ENCODE measurements around the gene CHD3. TPM values are rescaled to one million over a fixed set of nuclear protein-coding genes. Genes with fewer than 3 reads are reported as not detected.
A peak's percentile ranks its signal among the peaks of the same experiment; 100 is the strongest.

Gene CHD3
- total and polyA plus RNA-seq, 2 of the 13 experiments (the other 11 are each of a cell fraction or from before 2014, with no cell fraction given), result 2.7 to 3.7 TPM

DNA sequence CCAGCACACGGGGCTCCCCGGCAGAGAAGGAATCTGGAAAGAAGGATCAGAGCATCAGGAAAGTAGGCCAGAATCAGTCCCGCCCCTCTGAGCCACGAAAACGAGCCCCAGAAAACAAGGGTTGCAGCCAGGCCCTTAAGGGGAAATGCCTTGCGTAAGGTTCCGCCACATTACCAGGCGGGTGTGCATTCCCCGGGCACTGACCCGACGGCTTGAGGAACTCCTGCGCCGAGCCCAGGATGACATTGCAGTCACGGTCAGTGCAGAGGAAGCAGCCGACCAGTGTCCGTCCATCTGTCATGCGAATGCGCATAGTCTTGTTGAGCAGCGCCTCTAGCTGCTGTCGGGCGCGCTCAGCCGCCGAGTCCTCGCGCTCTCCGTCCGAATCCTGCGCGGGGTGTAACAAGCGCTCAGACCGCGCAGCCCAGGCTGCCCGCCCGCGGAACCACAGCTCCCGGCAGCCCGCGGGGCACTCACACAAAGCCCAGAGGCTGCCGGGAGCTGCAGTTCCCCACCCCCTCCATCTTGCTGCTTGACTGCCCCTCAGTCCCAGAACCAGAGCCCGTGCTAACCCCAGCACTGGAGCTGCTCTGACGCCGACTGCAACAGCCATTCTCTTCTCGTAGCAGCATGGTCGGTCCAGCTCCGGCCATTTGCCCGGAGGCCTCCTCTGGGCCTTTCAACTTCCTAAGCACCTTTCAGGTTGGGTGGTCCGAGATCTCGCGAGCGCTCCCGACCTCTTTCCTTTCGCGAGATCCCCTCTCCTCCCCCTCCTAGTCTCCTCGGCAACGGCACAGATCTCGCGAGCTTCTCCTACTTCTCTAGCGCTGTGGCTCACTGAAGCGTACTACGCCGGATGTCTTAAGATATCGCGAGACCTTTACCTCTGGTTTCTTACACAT lies 31.5 kb upstream of the CHD3 start, which contains the start of gene NAA38 (continued):
- TF ChIP-seq, protein P1, sequence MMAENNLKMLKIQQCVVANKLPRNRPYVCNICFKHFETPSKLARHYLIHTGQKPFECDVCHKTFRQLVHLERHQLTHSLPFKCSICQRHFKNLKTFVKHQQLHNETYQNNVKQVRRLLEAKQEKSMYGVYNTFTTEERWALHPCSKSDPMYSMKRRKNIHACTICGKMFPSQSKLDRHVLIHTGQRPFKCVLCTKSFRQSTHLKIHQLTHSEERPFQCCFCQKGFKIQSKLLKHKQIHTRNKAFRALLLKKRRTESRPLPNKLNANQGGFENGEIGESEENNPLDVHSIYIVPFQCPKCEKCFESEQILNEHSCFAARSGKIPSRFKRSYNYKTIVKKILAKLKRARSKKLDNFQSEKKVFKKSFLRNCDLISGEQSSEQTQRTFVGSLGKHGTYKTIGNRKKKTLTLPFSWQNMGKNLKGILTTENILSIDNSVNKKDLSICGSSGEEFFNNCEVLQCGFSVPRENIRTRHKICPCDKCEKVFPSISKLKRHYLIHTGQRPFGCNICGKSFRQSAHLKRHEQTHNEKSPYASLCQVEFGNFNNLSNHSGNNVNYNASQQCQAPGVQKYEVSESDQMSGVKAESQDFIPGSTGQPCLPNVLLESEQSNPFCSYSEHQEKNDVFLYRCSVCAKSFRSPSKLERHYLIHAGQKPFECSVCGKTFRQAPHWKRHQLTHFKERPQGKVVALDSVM (CRISPR knock-in tag; IDR thresholded peaks at IDR 0.05), result no peak
- TF ChIP-seq, protein P2, sequence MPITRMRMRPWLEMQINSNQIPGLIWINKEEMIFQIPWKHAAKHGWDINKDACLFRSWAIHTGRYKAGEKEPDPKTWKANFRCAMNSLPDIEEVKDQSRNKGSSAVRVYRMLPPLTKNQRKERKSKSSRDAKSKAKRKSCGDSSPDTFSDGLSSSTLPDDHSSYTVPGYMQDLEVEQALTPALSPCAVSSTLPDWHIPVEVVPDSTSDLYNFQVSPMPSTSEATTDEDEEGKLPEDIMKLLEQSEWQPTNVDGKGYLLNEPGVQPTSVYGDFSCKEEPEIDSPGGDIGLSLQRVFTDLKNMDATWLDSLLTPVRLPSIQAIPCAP (CRISPR knock-in tag; IDR thresholded peaks at IDR 0.05; ENCODE audit: low read depth), result no peak
- TF ChIP-seq FOXK1 (CRISPR knock-in tag; IDR thresholded peaks at IDR 0.05; ENCODE audit: borderline replicate concordance, low read depth), result peak; percentile 39
- TF ChIP-seq GATA4 (IDR thresholded peaks at IDR 0.05; ENCODE audit: borderline replicate concordance, low read depth), result no peak
- no peak for TF ChIP-seq ZNF7 (CRISPR knock-in tag; IDR thresholded peaks at IDR 0.05)
- TF ChIP-seq SIN3B (IDR thresholded peaks at IDR 0.05; ENCODE audit: low read length), result no peak
- TF ChIP-seq, protein P3, sequence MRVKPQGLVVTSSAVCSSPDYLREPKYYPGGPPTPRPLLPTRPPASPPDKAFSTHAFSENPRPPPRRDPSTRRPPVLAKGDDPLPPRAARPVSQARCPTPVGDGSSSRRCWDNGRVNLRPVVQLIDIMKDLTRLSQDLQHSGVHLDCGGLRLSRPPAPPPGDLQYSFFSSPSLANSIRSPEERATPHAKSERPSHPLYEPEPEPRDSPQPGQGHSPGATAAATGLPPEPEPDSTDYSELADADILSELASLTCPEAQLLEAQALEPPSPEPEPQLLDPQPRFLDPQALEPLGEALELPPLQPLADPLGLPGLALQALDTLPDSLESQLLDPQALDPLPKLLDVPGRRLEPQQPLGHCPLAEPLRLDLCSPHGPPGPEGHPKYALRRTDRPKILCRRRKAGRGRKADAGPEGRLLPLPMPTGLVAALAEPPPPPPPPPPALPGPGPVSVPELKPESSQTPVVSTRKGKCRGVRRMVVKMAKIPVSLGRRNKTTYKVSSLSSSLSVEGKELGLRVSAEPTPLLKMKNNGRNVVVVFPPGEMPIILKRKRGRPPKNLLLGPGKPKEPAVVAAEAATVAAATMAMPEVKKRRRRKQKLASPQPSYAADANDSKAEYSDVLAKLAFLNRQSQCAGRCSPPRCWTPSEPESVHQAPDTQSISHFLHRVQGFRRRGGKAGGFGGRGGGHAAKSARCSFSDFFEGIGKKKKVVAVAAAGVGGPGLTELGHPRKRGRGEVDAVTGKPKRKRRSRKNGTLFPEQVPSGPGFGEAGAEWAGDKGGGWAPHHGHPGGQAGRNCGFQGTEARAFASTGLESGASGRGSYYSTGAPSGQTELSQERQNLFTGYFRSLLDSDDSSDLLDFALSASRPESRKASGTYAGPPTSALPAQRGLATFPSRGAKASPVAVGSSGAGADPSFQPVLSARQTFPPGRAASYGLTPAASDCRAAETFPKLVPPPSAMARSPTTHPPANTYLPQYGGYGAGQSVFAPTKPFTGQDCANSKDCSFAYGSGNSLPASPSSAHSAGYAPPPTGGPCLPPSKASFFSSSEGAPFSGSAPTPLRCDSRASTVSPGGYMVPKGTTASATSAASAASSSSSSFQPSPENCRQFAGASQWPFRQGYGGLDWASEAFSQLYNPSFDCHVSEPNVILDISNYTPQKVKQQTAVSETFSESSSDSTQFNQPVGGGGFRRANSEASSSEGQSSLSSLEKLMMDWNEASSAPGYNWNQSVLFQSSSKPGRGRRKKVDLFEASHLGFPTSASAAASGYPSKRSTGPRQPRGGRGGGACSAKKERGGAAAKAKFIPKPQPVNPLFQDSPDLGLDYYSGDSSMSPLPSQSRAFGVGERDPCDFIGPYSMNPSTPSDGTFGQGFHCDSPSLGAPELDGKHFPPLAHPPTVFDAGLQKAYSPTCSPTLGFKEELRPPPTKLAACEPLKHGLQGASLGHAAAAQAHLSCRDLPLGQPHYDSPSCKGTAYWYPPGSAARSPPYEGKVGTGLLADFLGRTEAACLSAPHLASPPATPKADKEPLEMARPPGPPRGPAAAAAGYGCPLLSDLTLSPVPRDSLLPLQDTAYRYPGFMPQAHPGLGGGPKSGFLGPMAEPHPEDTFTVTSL (CRISPR knock-in tag; IDR thresholded peaks at IDR 0.05; ENCODE audit: borderline replicate concordance), result no peak
- TF ChIP-seq SPEN (CRISPR knock-in tag; IDR thresholded peaks at IDR 0.05; ENCODE audit: low read depth), result peak; percentile 93
- no peak for TF ChIP-seq ZNF550 (CRISPR knock-in tag; IDR thresholded peaks at IDR 0.05; ENCODE audit: borderline replicate concordance)
- no peak for TF ChIP-seq HOXA7 (CRISPR knock-in tag; IDR thresholded peaks at IDR 0.05)
- TF ChIP-seq ZFYVE20 (CRISPR knock-in tag; IDR thresholded peaks at IDR 0.05; ENCODE audit: borderline replicate concordance, low read depth), result no peak
- TF ChIP-seq, protein P4, sequence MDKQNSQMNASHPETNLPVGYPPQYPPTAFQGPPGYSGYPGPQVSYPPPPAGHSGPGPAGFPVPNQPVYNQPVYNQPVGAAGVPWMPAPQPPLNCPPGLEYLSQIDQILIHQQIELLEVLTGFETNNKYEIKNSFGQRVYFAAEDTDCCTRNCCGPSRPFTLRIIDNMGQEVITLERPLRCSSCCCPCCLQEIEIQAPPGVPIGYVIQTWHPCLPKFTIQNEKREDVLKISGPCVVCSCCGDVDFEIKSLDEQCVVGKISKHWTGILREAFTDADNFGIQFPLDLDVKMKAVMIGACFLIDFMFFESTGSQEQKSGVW (CRISPR knock-in tag; IDR thresholded peaks at IDR 0.05; ENCODE audit: borderline replicate concordance), result no peak
- TF ChIP-seq HES4 (CRISPR knock-in tag; IDR thresholded peaks at IDR 0.05; ENCODE audit: borderline replicate concordance), result no peak; the same call in 1 of the 2 replicates
- no peak for TF ChIP-seq ZNF20 (CRISPR knock-in tag; IDR thresholded peaks at IDR 0.05)
- no peak for TF ChIP-seq JUN (CRISPR knock-in tag; IDR thresholded peaks at IDR 0.05)
- peak; percentile 88 for TF ChIP-seq HCFC1 (IDR thresholded peaks at IDR 0.05; ENCODE audit: low read depth, low read length)
- TF ChIP-seq NCOR1 (IDR thresholded peaks at IDR 0.05; ENCODE audit: borderline replicate concordance, low read length), result no peak
- TF ChIP-seq HHEX (CRISPR knock-in tag; IDR thresholded peaks at IDR 0.05), result no peak
- peak; percentile 73 for TF ChIP-seq ZFY (CRISPR knock-in tag; IDR thresholded peaks at IDR 0.05)
